ENCODE measurements around the gene CHAC1. TPM values are rescaled to one million over a fixed set of nuclear protein-coding genes. Genes with fewer than 3 reads are reported as not detected.

CHAC1 gene
- total RNA-seq, 1 donor from 2014 or later = 9.8 TPM

DNA sequence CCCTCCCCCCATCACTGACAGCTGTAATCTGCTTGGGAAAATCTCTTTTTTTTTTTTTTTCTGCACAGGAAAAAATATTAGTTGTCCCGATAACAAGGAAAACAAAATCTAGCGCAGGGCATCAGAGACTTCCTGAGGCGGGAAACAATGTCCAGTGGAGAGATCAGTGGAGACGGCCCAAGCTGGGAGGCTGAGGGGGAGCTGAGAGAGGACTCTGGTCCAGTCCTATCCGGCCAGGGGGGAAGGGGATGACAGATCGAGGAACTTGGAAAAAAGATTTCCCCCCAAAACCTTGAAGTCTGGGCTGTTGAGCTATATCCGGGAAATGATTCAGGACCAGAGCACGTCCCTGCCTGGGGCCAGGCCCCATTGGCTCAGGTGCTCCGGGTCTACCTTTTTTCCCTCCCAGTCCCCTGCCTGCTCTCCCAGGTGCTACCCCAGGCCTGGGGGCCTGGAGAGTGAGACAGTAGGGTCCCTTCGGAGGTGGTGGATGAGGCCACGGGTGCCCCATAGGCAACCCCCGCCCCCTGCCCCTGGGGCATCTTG is 38.1 kb upstream of the CHAC1 start:
- intact Hi-C loops (cut with micrococcal nuclease) = no loop called here
- Mint-ChIP-seq H3K4me1 (peaks cover 3% of the 10 kb centered on the region), H3K27me3 (no peaks in the 10 kb centered on the region), H3K36me3 (ENCODE audit: low read depth) (no peaks in the 10 kb centered on the region), H3K4me3 (no peak overlapping the region), H3K27ac (no peak overlapping the region), H3K9me3 (no peaks in the 10 kb centered on the region)
- DNase-seq = no peak

DNA sequence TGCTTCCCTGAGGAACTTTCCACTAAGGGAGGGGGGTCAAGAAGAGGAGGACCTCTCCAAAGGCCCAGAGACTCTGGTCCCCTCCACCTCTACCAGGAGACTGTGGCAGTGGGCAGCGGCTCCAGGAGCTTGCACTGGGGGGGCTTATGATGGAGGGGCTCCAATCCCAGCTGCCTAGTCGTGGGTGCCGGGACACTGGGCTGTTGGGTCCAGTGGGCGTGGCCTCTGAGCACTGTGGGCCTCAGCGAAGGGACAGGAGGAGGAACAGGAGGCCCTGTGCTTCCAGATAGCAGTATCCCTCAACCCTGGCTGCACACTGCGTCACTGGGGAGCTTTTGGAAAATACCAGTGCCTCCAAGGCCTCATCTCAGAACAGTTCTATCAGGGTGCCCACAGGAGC is 37.6 kb upstream of the CHAC1 start:
- Mint-ChIP-seq H3K4me3 (no peak overlapping the region), H3K9me3 (no peaks in the 10 kb centered on the region), H3K36me3 (ENCODE audit: low read depth) (no peaks in the 10 kb centered on the region), H3K4me1 (peaks cover 3% of the 10 kb centered on the region), H3K27me3 (peaks cover 2% of the 10 kb centered on the region), H3K27ac (no peak overlapping the region)
- intact Hi-C loops (cut with micrococcal nuclease) = no loop called here
- no peak for DNase-seq

DNA sequence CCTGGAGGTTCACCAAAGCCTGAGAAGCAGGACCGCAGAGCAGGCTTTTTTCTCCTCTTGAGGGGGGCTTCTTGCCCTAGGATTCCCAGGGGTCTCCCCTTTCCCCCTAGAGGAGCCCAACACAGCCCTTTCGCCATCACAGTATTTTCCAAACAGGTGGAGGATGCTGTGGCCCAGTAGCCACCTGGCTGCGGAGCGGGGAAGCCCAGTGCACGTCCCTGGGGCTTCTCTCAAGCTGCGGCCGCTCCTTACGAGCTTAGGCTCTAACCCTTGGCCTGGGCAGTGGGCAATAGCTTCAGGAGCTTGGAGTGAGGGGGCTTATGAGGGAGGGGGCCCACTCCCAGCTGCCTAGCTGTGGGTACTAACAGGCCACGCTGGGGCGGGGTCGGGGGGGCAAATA is 35.7 kb upstream of the CHAC1 start:
- Mint-ChIP-seq H3K9me3 (no peaks in the 10 kb centered on the region), H3K36me3 (ENCODE audit: low read depth) (no peaks in the 10 kb centered on the region), H3K4me1 (no peaks in the 10 kb centered on the region), H3K27me3 (peaks cover 5% of the 10 kb centered on the region), H3K27ac (no peak overlapping the region), H3K4me3 (no peak overlapping the region)
- no peak for DNase-seq
- intact Hi-C loops (cut with micrococcal nuclease) = no loop called here

DNA sequence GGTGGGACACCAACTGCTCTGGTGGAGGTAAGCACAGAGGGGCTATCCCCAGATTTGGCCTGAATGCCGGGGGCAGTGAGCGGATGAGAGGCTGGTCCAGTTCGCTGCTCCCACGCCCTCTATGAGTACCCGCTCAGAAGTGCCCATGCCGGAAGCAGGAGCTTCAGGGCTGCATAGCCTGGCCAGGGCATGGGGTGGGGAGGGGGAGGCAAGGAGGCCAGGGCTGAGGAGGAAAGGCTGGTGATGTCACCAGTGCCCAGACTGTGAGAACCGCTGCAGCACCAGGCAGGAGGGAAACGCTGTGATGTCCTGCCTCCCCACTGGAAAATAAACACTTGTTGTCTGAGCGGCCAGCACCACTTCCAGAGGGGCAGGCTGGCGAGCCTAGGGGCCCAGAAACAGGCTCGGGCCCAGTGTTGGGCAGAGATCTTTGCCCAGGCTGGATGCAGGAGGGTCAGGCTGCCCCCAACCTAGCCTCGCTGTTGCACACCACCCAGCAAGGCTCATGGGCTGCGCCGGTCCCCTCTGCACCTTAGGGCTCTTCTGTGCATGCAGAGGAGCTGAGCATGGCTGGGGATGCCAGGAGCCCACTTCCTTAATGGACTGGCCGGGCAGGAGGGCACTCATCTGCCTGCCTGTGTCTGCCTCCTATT is 35.0 kb upstream of the CHAC1 start:
- no peak for DNase-seq
- no peak overlapping the region for H3K4me3 Mint-ChIP-seq
- no peaks in the 10 kb centered on the region for H3K4me1 Mint-ChIP-seq
- peaks cover 9% of the 10 kb centered on the region for H3K27me3 Mint-ChIP-seq
- H3K27ac Mint-ChIP-seq = no peak overlapping the region
- no peaks in the 10 kb centered on the region for H3K36me3 Mint-ChIP-seq (ENCODE audit: low read depth)
- intact Hi-C loops (cut with micrococcal nuclease) = no loop called here
- H3K9me3 Mint-ChIP-seq = no peaks in the 10 kb centered on the region

DNA sequence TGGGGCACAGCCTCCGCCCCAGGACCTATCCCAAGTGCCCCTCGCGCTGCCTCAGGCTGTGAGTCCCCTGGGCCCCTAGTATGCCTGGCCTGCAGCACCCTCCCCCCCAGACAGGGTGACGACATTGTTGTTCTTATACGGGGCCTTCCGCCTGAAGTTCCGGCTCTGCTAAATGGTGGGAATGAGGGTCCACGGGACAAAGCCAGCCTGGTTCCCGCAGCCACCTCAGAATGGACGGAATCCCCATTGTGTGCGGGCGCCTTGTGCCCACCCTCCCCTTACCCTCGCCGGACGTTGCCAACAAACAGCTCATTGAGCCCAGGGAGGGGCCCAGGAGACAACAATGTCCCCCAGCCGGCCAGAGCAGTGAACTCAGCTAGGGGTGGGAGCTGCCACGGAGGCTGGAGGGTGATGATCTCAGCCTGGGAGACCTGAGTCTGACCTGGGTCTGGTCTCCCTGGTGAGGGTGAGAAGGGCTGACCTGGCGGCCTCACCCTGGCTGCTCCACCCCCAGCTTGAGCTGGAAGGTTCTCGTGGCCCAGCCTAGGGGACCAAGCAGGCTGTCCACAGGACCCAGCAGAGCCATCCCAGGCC is 34.4 kb upstream of the CHAC1 start:
- Mint-ChIP-seq H3K4me1 (no peaks in the 10 kb centered on the region), H3K9me3 (no peaks in the 10 kb centered on the region), H3K27me3 (peaks cover 13% of the 10 kb centered on the region), H3K36me3 (ENCODE audit: low read depth) (no peaks in the 10 kb centered on the region), H3K4me3 (no peak overlapping the region), H3K27ac (no peak overlapping the region)
- intact Hi-C loops (cut with micrococcal nuclease) = no loop called here
- no peak for DNase-seq

DNA sequence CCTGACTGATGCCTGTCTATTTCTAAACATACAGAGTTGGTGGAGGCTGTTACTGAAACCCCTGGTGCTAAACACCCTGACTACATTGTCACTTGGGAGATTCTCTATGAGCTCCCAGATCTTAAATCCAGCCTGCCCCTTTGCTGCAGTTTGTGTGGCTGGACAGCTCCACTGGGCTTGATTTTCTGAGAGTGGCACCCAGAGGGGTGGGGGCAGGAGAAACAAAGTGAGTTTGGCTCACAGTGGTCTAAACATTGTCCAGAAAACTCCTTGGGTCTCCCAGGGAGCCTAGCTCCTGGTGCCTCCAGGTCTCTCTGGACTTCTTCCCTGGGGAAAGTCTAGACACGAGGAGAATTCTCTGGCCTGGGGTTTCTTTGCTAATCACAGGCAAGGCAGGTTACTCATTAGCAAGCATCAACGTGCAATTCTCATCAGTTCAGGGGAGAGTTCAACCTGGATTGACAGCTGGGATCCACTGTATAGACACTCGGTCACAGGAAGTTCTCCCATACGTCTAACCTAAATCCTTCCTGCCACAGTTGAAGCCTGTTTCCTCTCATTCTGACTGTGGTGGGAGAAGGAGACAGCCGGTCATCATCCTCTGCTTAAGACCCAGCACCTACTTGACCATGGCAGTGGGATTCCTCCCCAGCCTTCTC is 31.2 kb upstream of the CHAC1 start:
- intact Hi-C loops (cut with micrococcal nuclease) = no loop called here
- H3K27ac Mint-ChIP-seq = no peak overlapping the region
- DNase-seq = no peak
- H3K36me3 Mint-ChIP-seq (ENCODE audit: low read depth) = no peaks in the 10 kb centered on the region
- peaks cover 40% of the 10 kb centered on the region for H3K27me3 Mint-ChIP-seq
- H3K4me3 Mint-ChIP-seq = no peak overlapping the region
- peaks cover 9% of the 10 kb centered on the region for H3K4me1 Mint-ChIP-seq
- H3K9me3 Mint-ChIP-seq = no peaks in the 10 kb centered on the region

DNA sequence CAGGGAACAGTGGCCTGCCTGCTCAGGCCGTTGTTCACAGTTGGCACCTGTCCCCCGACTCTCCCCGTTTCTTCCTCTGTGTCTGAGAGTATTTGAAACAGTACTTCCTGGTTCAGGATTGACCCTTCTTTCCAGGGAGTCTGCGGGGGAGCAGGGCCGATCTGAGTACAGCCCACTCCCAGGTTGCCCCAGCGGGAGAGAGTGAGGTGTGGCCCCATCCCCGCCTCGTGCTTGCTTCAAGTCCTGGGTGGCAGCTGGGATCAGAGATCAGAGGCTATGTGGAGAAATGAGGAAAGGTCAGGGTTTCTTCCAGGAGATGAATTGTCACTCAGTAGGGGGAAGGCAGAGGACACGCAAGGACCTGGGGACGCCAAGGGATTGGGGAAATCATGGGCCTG is 30.7 kb upstream of the CHAC1 start:
- DNase-seq = no peak
- Mint-ChIP-seq H3K27ac (no peak overlapping the region), H3K4me3 (no peak overlapping the region), H3K9me3 (no peaks in the 10 kb centered on the region), H3K27me3 (peaks cover 43% of the 10 kb centered on the region), H3K4me1 (peaks cover 12% of the 10 kb centered on the region), H3K36me3 (ENCODE audit: low read depth) (no peaks in the 10 kb centered on the region)
- intact Hi-C loops (cut with micrococcal nuclease) = no loop called here

DNA sequence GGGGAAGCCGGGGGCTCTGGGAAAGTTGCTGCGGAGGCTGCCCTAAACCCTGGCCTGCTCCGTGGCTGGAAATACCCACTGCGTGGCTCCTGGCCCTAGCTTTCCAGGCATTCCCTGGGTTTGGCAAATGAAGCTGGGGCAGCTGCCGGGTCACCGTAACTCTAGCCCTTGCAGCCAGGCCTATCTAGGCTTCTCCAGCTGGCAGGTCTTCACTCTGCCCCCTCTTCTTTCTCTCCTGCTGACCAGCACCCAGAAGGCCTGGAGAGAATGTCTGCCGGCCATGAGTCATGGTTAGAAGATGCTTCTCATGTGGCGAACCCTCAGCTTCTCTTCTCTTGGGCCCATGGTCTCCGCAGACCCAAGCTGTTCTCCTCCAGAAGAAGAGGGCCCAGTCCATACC is 29.7 kb upstream of the CHAC1 start:
- Mint-ChIP-seq H3K9me3 (no peaks in the 10 kb centered on the region), H3K27me3 (peaks cover 46% of the 10 kb centered on the region), H3K4me1 (peaks cover 12% of the 10 kb centered on the region), H3K36me3 (ENCODE audit: low read depth) (no peaks in the 10 kb centered on the region), H3K4me3 (no peak overlapping the region), H3K27ac (no peak overlapping the region)
- intact Hi-C loops (cut with micrococcal nuclease) = no loop called here
- DNase-seq = no peak

DNA sequence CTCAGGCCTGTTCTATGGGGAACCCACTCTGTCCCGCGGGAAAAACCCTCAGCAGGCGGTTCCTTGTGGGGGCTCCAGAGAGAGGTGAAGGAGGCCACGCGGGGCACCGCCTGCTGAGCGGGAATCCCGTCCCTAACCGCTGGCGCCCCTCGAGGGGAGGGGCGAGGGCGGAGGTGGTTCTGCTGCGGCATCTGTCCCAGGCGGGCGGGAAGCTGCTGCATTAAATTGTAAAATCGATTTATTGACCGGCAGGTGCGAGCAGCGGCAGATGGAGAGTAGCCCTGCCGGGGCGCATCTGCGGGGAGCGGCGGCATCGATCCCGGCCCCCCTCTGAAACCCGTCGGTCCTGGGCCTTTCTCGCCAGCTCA is 27.8 kb upstream of the CHAC1 start:
- no peak for DNase-seq
- intact Hi-C loops (cut with micrococcal nuclease) = no loop called here
- no peak overlapping the region for H3K27ac Mint-ChIP-seq
- H3K4me1 Mint-ChIP-seq = peaks cover 24% of the 10 kb centered on the region
- H3K27me3 Mint-ChIP-seq = peaks cover 62% of the 10 kb centered on the region
- H3K9me3 Mint-ChIP-seq = no peaks in the 10 kb centered on the region
- H3K36me3 Mint-ChIP-seq (ENCODE audit: low read depth) = peaks cover 2% of the 10 kb centered on the region
- no peak overlapping the region for H3K4me3 Mint-ChIP-seq

DNA sequence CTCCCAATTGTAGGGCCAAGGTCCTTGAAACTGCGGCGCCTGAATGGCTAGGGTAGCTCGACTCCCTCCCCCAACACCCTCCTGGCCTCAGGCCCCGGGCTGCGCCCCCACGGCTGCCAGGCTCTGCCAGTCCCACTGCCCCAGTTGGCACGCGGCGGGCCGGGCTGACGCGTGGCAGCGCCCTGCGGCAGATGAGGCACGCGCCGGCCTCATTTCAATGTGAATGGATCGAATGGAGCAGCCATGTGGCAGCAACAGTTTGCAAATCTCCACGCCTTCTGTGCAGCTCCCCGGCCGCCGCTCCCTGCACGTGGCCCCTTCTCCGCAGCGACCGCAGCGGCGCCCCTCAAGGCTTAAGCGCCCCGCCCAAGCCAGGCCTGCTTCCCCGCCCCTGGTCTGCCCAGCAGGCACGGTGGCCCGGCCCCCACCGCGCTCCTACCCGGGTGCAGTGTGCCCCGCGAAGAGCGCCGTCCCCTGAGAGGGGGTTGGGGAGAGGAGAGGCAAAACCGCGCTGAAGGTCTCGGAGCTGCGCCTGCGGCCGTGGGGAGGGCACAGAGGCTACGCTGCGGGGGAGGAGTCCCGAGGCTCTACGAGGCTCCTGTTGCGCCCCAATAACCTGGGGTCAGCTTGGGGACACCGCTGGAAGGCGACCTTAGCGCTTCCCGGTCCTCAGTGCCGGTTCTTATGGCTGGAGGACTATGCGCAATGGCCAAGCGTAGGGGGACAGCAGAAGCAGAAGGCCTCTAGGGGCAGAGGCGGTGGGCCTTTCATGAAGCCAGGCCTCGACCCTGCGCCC is 27.2 kb upstream of the CHAC1 start:
- H3K4me3 Mint-ChIP-seq = peak overlapping the region; percentile 63
- intact Hi-C loops (cut with micrococcal nuclease) = no loop called here

DNA sequence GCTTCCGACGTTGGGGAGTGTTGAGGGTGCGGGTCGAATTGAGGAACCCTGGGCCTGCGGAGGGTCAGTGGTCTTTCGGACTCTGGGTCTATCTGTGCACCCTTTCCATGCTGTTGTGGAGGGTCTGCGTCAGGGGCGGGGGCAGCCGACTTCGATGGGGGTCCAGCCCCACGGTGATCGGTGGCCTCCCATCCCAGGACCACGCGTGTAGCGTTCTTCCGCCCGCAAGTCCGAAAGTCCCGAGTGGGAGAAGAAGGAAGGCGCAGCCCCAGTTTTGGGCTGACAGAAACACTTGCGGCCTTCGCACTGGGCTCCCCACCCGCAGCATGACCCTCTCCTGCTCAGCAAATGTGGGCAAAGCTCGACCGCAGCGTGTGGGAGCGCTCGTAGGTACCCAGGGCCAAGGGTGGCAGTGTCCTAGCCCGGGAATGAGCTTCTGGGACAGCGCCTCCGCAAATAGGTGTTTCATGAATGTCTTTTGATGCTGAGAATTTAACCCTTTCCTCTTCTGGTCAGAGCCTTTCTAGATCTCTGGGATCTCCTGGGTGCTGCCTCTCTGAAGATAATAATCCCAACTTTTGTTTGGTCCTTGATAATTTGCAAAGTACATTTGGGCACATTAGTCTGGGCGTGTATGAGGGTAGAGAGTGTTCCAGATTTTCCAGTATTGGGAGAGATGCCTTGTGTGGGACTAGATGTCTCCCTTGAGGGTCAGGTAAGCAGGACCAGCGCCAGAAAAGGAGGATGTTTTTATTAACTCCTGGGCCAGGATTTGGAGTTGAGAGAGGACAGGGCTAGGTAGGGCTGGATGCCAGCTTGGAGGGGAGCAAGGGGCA is 26.4 kb upstream of the CHAC1 start:
- Mint-ChIP-seq H3K9me3 (no peaks in the 10 kb centered on the region), H3K4me3 (peak overlapping the region; percentile 63), H3K4me1 (peaks cover 33% of the 10 kb centered on the region), H3K27ac (peak overlapping the region; percentile 54), H3K36me3 (ENCODE audit: low read depth) (peaks cover 2% of the 10 kb centered on the region), H3K27me3 (peaks cover 70% of the 10 kb centered on the region)
- intact Hi-C loops (cut with micrococcal nuclease) = no loop called here
- DNase-seq = no peak

More for the DNA sequence above, 27.2 kb upstream of the CHAC1 start:
- Mint-ChIP-seq H3K9me3 (no peaks in the 10 kb centered on the region), H3K4me1 (peaks cover 30% of the 10 kb centered on the region), H3K36me3 (ENCODE audit: low read depth) (peaks cover 2% of the 10 kb centered on the region), H3K27ac (no peak overlapping the region), H3K27me3 (peaks cover 63% of the 10 kb centered on the region)
- peak; percentile 73 for DNase-seq

DNA sequence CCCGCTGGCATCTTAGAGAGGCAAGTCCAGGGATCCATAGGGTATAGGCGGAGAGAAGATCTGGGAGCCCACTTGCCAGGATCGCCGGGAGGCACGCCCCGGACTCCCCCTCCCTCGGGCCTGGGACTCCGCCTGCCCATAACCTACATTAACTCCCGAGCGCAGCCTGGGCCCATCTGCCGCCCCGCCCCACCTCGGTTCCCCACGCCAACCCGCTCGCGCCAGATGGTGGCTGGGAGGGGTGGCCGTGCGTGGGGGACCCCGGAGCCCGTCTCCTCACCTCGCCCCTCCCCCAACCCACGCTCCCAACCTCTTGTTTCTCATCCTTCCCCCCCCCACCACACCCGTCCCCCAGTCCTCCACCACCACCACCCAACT is 25.8 kb upstream of the CHAC1 start:
- H3K4me3 Mint-ChIP-seq = peak overlapping the region; percentile 63
- intact Hi-C loops (cut with micrococcal nuclease) = no loop called here
- H3K27ac Mint-ChIP-seq = peak overlapping the region; percentile 54
- peaks cover 2% of the 10 kb centered on the region for H3K36me3 Mint-ChIP-seq (ENCODE audit: low read depth)
- no peaks in the 10 kb centered on the region for H3K9me3 Mint-ChIP-seq
- peaks cover 37% of the 10 kb centered on the region for H3K4me1 Mint-ChIP-seq
- DNase-seq = no peak
- peaks cover 76% of the 10 kb centered on the region for H3K27me3 Mint-ChIP-seq
